CD4-positive, alpha-beta T cell (primary cell): ENCODE results near the gene VEGFC. TPM values are rescaled to one million over a fixed set of nuclear protein-coding genes. Genes with fewer than 3 reads are reported as not detected.

Experiments
- ATAC-seq: fragments of 200-7000 bp; cut with Tn5 transposase; one replicate; pipeline ENCODE4 v1.10.0; 2022; ENCODE audit warnings: mild to moderate bottlenecking; ENCODE audit not compliant: poor library complexity
- CTCF ChIA-PET: fragments of 350-600 bp; sonication (Branson Sonifier 250); formaldehyde crosslinking; loops from one replicate; lab custom pipeline; 2021; ENCODE audit warnings: antibody characterized with exemption, inconsistent platforms; lab: Charles Lee
- POLR2A ChIA-PET: fragments of 350-600 bp; sonication (Branson Sonifier 250); formaldehyde crosslinking; loops from one replicate; lab custom pipeline; 2021; ENCODE audit warnings: antibody characterized with exemption, inconsistent platforms; lab: Charles Lee
- DNase-seq, 14 experiments: peaks; one replicate each; pipeline ENCODE4 v3.0.0-alpha.2; 2013 to 2020; ENCODE audit warnings: mixed read lengths in 2 of 14
- H3K27ac ChIP-seq, 2 donors: one replicate each; pipeline versions ENCODE4 v1.5.1 to v1.7.0; 2013; ENCODE audit warnings: low read length in 2 of 2, low read depth in 1 of 2, mild to moderate bottlenecking in 1 of 2
- H3K27me3 ChIP-seq, 2 experiments: 1 replicate in 1 of 2; 2 replicates in 1 of 2; pipeline versions ENCODE4 v1.6.1 to v1.7.0; 2013; ENCODE audit warnings: low read length in 2 of 2, control low read depth in 1 of 2, mild to moderate bottlenecking in 1 of 2, moderate library complexity in 1 of 2; ENCODE audit not compliant: insufficient read depth in 2 of 2, control insufficient read depth in 1 of 2
- H3K36me3 ChIP-seq: one replicate; pipeline ENCODE4 v1.6.1; 2013; ENCODE audit warnings: low read length, control low read depth; ENCODE audit not compliant: insufficient read depth
- H3K4me1 ChIP-seq: one replicate; pipeline ENCODE4 v1.6.1; 2013; ENCODE audit warnings: low read length, control low read depth; ENCODE audit not compliant: insufficient read depth
- H3K4me3 ChIP-seq: one replicate; pipeline ENCODE4 v1.5.1; 2013; ENCODE audit warnings: mild to moderate bottlenecking, low read length, moderate library complexity
- H3K9me3 ChIP-seq, 2 experiments: 1 replicate in 1 of 2; 2 replicates in 1 of 2; pipeline versions ENCODE4 v1.6.1 to v1.7.0; 2013; ENCODE audit warnings: low read length in 2 of 2, mild to moderate bottlenecking in 2 of 2, control low read depth in 1 of 2, moderate library complexity in 1 of 2; ENCODE audit not compliant: control insufficient read depth in 1 of 2, insufficient read depth in 1 of 2
- H3K27ac Mint-ChIP-seq: one replicate; pipeline ENCODE4 v1.8.0; 2020; ENCODE audit warnings: mixed read lengths
- H3K27me3 Mint-ChIP-seq: one replicate; pipeline ENCODE4 v1.8.0; 2021; ENCODE audit warnings: mixed read lengths
- H3K36me3 Mint-ChIP-seq: one replicate; pipeline ENCODE4 v1.8.0; 2021; ENCODE audit warnings: low read depth, mixed read lengths
- H3K4me1 Mint-ChIP-seq: one replicate; pipeline ENCODE4 v1.8.0; 2021; ENCODE audit warnings: low read depth, mixed read lengths
- H3K4me3 Mint-ChIP-seq: one replicate; pipeline ENCODE4 v1.8.0; 2020; ENCODE audit warnings: mild to moderate bottlenecking, mixed read lengths
- H3K9me3 Mint-ChIP-seq: one replicate; pipeline ENCODE4 v1.8.0; 2020; ENCODE audit warnings: mixed read lengths
- intact Hi-C, 2 experiments: fragments of 100-400 bp; cut with DNase I in 1 of 2; cut with micrococcal nuclease in 1 of 2; formaldehyde crosslinking; loops; one replicate each; pipeline versions ENCODE4 v1.15.1 to v1.9.0; 2023 to 2025; cut with DNase I, micrococcal nuclease
- total RNA-seq, 174 experiments: library from RNA in 2 of 174; stranded (reverse) in 2 of 174; gene quantifications; one replicate each; pipeline ENCODE4 v1.2.3 and lab custom pipeline; 2021 to 2026
- TF ChIP-seq, protein P1 (sequence below): fragments of 200-600 bp; IDR thresholded peaks from one replicate; pipeline ENCODE4 v1.8.0; 2022; ENCODE audit warnings: antibody characterized with exemption, mild to moderate bottlenecking

Gene VEGFC
- total RNA-seq, 2 experiments from 2014 or later: not detected

DNA sequence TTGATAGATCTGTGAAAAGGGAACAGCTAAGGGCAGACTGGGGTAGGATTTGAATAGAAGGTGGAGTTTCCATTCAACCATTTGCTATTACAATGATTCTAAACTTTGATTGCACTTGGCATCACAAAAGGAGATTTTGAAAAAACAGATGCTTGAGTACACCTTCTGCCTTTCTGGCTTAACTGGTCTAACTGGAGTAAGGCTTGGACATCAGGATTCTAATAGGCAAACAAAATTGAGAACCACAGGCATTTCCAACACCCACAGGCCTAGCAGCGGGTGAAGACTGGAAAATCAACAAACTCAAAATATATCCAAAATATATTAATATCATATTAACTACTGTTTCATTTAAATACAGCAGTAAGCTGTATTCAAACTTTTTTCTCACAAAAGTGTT lies 1.9 kb upstream of the VEGFC start:
- CTCF ChIA-PET: no interaction called here
- no peak overlapping the region for H3K4me3 Mint-ChIP-seq

DNA sequence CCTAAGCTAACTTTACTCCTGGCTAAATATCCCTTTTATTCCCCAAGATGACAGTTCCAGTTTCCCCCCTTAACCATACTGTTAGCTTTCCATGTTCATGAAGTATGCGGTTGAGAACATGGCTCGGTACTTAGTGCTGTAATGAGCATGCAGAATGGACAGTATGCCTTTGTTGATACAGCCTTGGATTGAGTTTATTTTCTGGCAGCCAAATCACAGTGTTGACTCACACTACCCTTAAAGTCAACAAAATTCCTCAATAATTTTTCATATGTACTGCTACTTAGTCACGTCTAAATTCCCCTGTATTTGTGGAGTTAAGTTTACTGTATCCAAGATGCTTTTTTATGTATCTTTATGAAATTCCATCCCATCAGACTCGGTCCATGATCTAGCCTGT lies 1.4 kb upstream of the VEGFC start:
- DNase-seq (no peak), ATAC-seq (no peak)
- intact Hi-C loops: no loop called here
- CTCF ChIA-PET: no interaction called here
- POLR2A ChIA-PET: no interaction called here
- Histone ChIP-seq H3K36me3 (no peaks in the 10 kb centered on the region), H3K4me3 (no peak overlapping the region), H3K27me3 (peaks cover 18 to 37% of the 10 kb centered on the region in 2 experiments), H3K4me1 (peaks cover 2% of the 10 kb centered on the region), H3K9me3 (no peaks in the 10 kb centered on the region), H3K27ac (no peak overlapping the region)
- peaks cover 5% of the 10 kb centered on the region for H3K9me3 Mint-ChIP-seq
- TF ChIP-seq, protein P1, sequence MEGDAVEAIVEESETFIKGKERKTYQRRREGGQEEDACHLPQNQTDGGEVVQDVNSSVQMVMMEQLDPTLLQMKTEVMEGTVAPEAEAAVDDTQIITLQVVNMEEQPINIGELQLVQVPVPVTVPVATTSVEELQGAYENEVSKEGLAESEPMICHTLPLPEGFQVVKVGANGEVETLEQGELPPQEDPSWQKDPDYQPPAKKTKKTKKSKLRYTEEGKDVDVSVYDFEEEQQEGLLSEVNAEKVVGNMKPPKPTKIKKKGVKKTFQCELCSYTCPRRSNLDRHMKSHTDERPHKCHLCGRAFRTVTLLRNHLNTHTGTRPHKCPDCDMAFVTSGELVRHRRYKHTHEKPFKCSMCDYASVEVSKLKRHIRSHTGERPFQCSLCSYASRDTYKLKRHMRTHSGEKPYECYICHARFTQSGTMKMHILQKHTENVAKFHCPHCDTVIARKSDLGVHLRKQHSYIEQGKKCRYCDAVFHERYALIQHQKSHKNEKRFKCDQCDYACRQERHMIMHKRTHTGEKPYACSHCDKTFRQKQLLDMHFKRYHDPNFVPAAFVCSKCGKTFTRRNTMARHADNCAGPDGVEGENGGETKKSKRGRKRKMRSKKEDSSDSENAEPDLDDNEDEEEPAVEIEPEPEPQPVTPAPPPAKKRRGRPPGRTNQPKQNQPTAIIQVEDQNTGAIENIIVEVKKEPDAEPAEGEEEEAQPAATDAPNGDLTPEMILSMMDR: no peak
- no peak overlapping the region for H3K4me3 Mint-ChIP-seq
- peaks cover 76% of the 10 kb centered on the region for H3K27me3 Mint-ChIP-seq
- no peaks in the 10 kb centered on the region for H3K36me3 Mint-ChIP-seq
- H3K4me1 Mint-ChIP-seq: peaks cover 23% of the 10 kb centered on the region
- H3K27ac Mint-ChIP-seq: no peak overlapping the region

More for the DNA sequence above, 1.9 kb upstream of the VEGFC start:
- Mint-ChIP-seq H3K4me1 (peaks cover 23% of the 10 kb centered on the region), H3K36me3 (no peaks in the 10 kb centered on the region), H3K27me3 (peaks cover 71% of the 10 kb centered on the region), H3K27ac (no peak overlapping the region), H3K9me3 (peaks cover 5% of the 10 kb centered on the region)
- no peak for ATAC-seq
- DNase-seq: no peak
- Histone ChIP-seq H3K27me3 (peaks cover 18 to 37% of the 10 kb centered on the region in 2 experiments), H3K36me3 (no peaks in the 10 kb centered on the region), H3K27ac (no peak overlapping the region), H3K4me3 (no peak overlapping the region), H3K9me3 (no peaks in the 10 kb centered on the region), H3K4me1 (peaks cover 2% of the 10 kb centered on the region)
- intact Hi-C loops: no loop called here
- TF ChIP-seq, protein P1: no peak
- POLR2A ChIA-PET: no interaction called here

DNA sequence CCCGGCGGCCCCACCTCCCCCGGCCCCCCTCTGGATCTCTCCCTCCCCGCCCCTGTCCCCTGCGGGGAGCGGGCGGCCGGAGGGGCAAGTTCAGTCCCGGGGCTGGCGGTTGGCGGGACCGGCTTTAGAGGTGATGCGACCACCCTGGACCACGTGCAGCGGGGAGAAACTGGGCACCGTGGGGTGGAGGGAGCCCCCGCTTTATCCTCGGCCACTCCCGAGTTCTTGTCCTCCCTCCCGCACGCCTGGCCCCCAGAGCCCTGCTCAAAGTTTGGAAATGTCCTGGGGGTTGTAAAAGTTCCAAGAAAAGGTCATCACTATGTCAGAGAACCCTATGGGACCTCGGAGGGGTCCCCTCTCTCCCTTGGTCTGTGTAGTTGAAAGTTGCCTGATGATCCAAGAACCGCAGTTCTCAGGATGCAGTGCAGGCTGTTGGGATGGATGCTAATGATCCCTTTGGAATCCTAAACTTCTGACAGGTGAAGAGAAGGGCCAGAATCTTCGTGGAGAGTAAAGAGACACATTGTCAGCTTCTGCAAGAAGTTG lies 411 bp upstream of the VEGFC start:
- no peak overlapping the region for H3K27ac ChIP-seq
- H3K4me1 ChIP-seq: peaks cover 2% of the 10 kb centered on the region
- DNase-seq (no peak), ATAC-seq (no peak)
- H3K36me3 Mint-ChIP-seq: no peaks in the 10 kb centered on the region
- no peaks in the 10 kb centered on the region for H3K9me3 ChIP-seq
- peaks cover 5% of the 10 kb centered on the region for H3K9me3 Mint-ChIP-seq
- peaks cover 23% of the 10 kb centered on the region for H3K4me1 Mint-ChIP-seq
- H3K36me3 ChIP-seq: no peaks in the 10 kb centered on the region
- ChIA-PET POLR2A (no interaction called here), CTCF (no interaction called here)
- H3K27ac Mint-ChIP-seq: no peak overlapping the region
- TF ChIP-seq, protein P1: no peak
- H3K27me3 Mint-ChIP-seq: peaks cover 78% of the 10 kb centered on the region
- H3K27me3 ChIP-seq: peaks cover 18 to 37% of the 10 kb centered on the region in 2 experiments
- no peak overlapping the region for H3K4me3 ChIP-seq
- intact Hi-C loops: no loop called here
- no peak overlapping the region for H3K4me3 Mint-ChIP-seq
